ENCODE data around the gene KAT2A.

KAT2A gene

GRCh38 chr17:42112552-42113176 is 8.5 kb downstream of the KAT2A start, which contains the start of gene DHX58:
DHX58 (minus strand) TSS chr17:42112714; CDS start chr17:42111892, 822 bp downstream.
- DNase-seq = peak; percentile 80

- peak; percentile 8 for DNase-seq
Observed at GRCh38 chr17:42111871-42112551, 9.2 kb downstream of the KAT2A start.

GRCh38 chr17:42111265-42111636 is 9.9 kb downstream of the KAT2A start:
- DNase-seq = no peak

GRCh38 chr17:42110301-42111264 is 10.6 kb downstream of the KAT2A start:
- DNase-seq = no peak

- no peak for DNase-seq
Observed at GRCh38 chr17:42109086-42109485, 12.1 kb downstream of the KAT2A start.

GRCh38 chr17:42107597-42108576 is 13.3 kb downstream of the KAT2A start:
- peak; percentile 44 for DNase-seq

- DNase-seq = no peak
Observed at GRCh38 chr17:42107124-42107523, 14.0 kb downstream of the KAT2A start.

GRCh38 chr17:42106009-42106408 is 15.2 kb downstream of the KAT2A start:
- DNase-seq = no peak

GRCh38 chr17:42104264-42104663 is 16.9 kb downstream of the KAT2A start:
- DNase-seq = no peak

- DNase-seq = no peak
Observed at GRCh38 chr17:42103221-42103954, 17.8 kb downstream of the KAT2A start.

GRCh38 chr17:42101513-42102292 is 19.5 kb downstream of the KAT2A start:
- DNase-seq = peak; percentile 60

GRCh38 chr17:42098730-42099399 is 22.3 kb downstream of the KAT2A start:
- DNase-seq = no peak

- no peak for DNase-seq
Observed at GRCh38 chr17:42097691-42098631, 23.2 kb downstream of the KAT2A start, which contains the start of gene ZNF385C. ZNF385C (minus strand) TSS chr17:42098473; CDS start chr17:42063056, 35,417 bp downstream.

- DNase-seq = no peak
Observed at GRCh38 chr17:42096360-42097111, 24.6 kb downstream of the KAT2A start.

- no peak for DNase-seq
Observed at GRCh38 chr17:42094375-42095069, 26.6 kb downstream of the KAT2A start.

GRCh38 chr17:42092939-42093338 is 28.2 kb downstream of the KAT2A start:
- no peak for DNase-seq

All from fibroblast of upper back skin (primary cell).